GM12864 (cell line): Measurements from ENCODE around the gene USP54.

Experiments
- DNase-seq: peaks from one replicate; pipeline ENCODE4 v3.0.0-alpha.2; 2011; ENCODE audit warnings: low read depth
- H3K4me3 ChIP-seq: 2 replicates; pipeline ENCODE4 v1.5.1; 2011; ENCODE audit warnings: mild to moderate bottlenecking, low read depth, low read length, control low read depth
- TF ChIP-seq, protein P1 (sequence below): IDR thresholded peaks from 2 replicates; pipeline ENCODE4 v1.5.1; 2011; ENCODE audit warnings: low read depth, mild to moderate bottlenecking, moderate library complexity, low read length, control low read depth, inconsistent platforms; ENCODE audit errors: missing control alignments

Gene USP54

DNA sequence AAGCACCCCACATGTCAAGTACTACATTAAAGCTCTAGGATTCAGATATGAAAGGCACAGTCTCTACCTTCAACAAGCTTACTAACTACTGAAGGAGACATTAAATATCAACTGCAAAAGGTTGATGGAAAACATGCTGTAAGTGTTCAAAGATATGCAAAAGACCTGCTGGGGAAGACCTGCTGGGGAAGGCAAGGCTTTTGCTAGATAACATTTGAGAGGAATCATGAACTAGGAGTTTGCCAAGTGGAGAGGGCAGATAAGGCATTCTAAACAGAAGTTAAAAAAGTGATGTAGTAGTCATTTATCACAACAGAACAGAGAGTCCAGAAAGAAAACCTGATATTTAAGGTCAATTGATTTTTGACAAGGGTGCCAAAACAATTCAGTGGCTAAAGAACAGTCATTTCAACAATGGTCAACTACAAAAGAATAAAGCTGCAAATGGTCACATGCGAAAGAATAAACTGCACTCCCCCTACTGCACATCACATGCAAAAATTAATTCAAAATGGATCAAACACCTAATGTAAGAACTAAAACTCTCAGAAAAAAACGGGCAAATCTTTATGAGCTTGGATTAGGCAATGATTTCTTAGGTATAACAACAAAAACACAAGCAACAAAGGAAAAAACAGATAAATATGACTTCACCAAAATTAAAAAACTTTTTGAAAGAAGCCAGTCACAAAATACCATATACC is 134.8 kb downstream of the USP54 start:
- DNase-seq: no peak
- TF ChIP-seq, protein P1, sequence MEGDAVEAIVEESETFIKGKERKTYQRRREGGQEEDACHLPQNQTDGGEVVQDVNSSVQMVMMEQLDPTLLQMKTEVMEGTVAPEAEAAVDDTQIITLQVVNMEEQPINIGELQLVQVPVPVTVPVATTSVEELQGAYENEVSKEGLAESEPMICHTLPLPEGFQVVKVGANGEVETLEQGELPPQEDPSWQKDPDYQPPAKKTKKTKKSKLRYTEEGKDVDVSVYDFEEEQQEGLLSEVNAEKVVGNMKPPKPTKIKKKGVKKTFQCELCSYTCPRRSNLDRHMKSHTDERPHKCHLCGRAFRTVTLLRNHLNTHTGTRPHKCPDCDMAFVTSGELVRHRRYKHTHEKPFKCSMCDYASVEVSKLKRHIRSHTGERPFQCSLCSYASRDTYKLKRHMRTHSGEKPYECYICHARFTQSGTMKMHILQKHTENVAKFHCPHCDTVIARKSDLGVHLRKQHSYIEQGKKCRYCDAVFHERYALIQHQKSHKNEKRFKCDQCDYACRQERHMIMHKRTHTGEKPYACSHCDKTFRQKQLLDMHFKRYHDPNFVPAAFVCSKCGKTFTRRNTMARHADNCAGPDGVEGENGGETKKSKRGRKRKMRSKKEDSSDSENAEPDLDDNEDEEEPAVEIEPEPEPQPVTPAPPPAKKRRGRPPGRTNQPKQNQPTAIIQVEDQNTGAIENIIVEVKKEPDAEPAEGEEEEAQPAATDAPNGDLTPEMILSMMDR: no peak
- H3K4me3 ChIP-seq: no peak overlapping the region

GRCh38 chr10:73449113-73449512 is 142.0 kb downstream of the USP54 start:
- H3K4me3 ChIP-seq: no peak overlapping the region
- no peak for DNase-seq
- TF ChIP-seq, protein P1: no peak

- DNase-seq: no peak
- no peak overlapping the region for H3K4me3 ChIP-seq
- TF ChIP-seq, protein P1: no peak
Measured at GRCh38 chr10:73448384-73448783, 142.8 kb downstream of the USP54 start.
